Smooth muscle cell (in vitro differentiated cells): ENCODE data around the gene LTB4R2. TPM values are rescaled to one million over a fixed set of nuclear protein-coding genes. Genes with fewer than 3 reads are reported as not detected.

ENCODE experiments used
- DNase-seq: peaks from one replicate; lab custom pipeline; 2025; ENCODE audit not compliant: unreplicated experiment; lab: John Stamatoyannopoulos, UW
- H2AFZ ChIP-seq: fragments of 200-600 bp; sonication (generic); 2 replicates; pipeline ENCODE4 v1.6.0; 2016; ENCODE audit warnings: antibody characterized with exemption, low read depth, mild to moderate bottlenecking
- H3F3A ChIP-seq: fragments of 200-600 bp; sonication (generic); 2 replicates; pipeline ENCODE4 v1.6.0; 2017; ENCODE audit warnings: antibody characterized with exemption, low read depth
- H3K27ac ChIP-seq: fragments of 200-600 bp; sonication (generic); 2 replicates; pipeline ENCODE4 v1.5.1; 2016; ENCODE audit warnings: low read depth, mild to moderate bottlenecking
- H3K27me3 ChIP-seq: fragments of 200-600 bp; sonication (generic); 2 replicates; pipeline ENCODE4 v1.6.1; 2016; ENCODE audit warnings: low read depth, mild to moderate bottlenecking
- H3K36me3 ChIP-seq: fragments of 200-600 bp; sonication (generic); 2 replicates; pipeline ENCODE4 v1.5.1; 2016; ENCODE audit warnings: low read depth
- H3K4me1 ChIP-seq: fragments of 200-600 bp; sonication (generic); 2 replicates; pipeline ENCODE4 v1.5.1; 2016; ENCODE audit warnings: low read depth
- H3K4me2 ChIP-seq: fragments of 200-600 bp; sonication (generic); 2 replicates; pipeline ENCODE4 v1.6.0; 2016; ENCODE audit warnings: mild to moderate bottlenecking
- H3K4me3 ChIP-seq: fragments of 200-600 bp; sonication (generic); 2 replicates; pipeline ENCODE4 v1.5.1; 2016; ENCODE audit warnings: mild to moderate bottlenecking
- H3K79me2 ChIP-seq: fragments of 200-600 bp; sonication (generic); 2 replicates; pipeline ENCODE4 v1.6.0; 2016; ENCODE audit warnings: low read depth, mild to moderate bottlenecking
- H3K9ac ChIP-seq: fragments of 200-600 bp; sonication (generic); 2 replicates; pipeline ENCODE4 v1.6.0; 2016; ENCODE audit warnings: low read depth
- H3K9me3 ChIP-seq: fragments of 200-600 bp; sonication (generic); replicated peaks from 2 replicates; pipeline ENCODE4 v1.5.1; 2016; ENCODE audit warnings: low read depth
- H4K20me1 ChIP-seq: fragments of 200-600 bp; sonication (generic); 2 replicates; pipeline ENCODE4 v1.6.0; 2016; ENCODE audit warnings: low read depth
- CTCF ChIP-seq: fragments of 200-600 bp; sonication (generic); IDR thresholded peaks from 2 replicates; pipeline ENCODE4 v1.5.1; 2017; ENCODE audit warnings: borderline replicate concordance, mild to moderate bottlenecking, antibody characterized with exemption; ENCODE audit not compliant: insufficient read depth, poor library complexity, severe bottlenecking
- WGBS: methylation state at CpG from one replicate; pipeline ENCODE4 v1.1.7; 2016; ENCODE audit warnings: low lambda C conversion rate; 5-methylcytosine and 5-hydroxymethylcytosine counted together
- polyA plus RNA-seq: library from polyadenylated mRNA; unstranded; fragments of >200 nt; fragmentation: Nextera tagmentation; extraction: Ambion mirVana; gene quantifications from 2 replicates; pipeline ENCODE4 v1.2.1, GENCODE V29; 2016
- total RNA-seq: library from RNA; depleted of rRNA; stranded (reverse); fragments of >200 nt; gene quantifications from 2 replicates; pipeline ENCODE4 v1.2.3, GENCODE V29; 2014

Gene LTB4R2
- total and polyA plus RNA-seq, 2 experiments from 2014 or later = 0.70 to 2.8 TPM

GRCh38 chr14:24343795-24344660 lies 34.1 kb downstream of the LTB4R2 start:
- peaks cover 4% of the 10 kb centered on the region for H3K4me1 ChIP-seq
- no peaks in the 10 kb centered on the region for H3F3A ChIP-seq
- TF ChIP-seq CTCF = no peak
- no peak for DNase-seq
- peaks cover 85% of the 10 kb centered on the region for H3K27me3 ChIP-seq
- H3K4me2 ChIP-seq = no peak overlapping the region
- H3K9me3 ChIP-seq = no peaks in the 10 kb centered on the region
- no peaks in the 10 kb centered on the region for H3K79me2 ChIP-seq
- H3K27ac ChIP-seq = no peak overlapping the region
- H2AFZ ChIP-seq = no peak overlapping the region
- H3K4me3 ChIP-seq = no peak overlapping the region
- H3K36me3 ChIP-seq = no peaks in the 10 kb centered on the region
- H3K9ac ChIP-seq = no peak overlapping the region
- no peaks in the 10 kb centered on the region for H4K20me1 ChIP-seq
- 84% methylated on average over 7 of the region's 7 CpGs for WGBS

GRCh38 chr14:24347134-24347533 lies 37.2 kb downstream of the LTB4R2 start:
- Histone ChIP-seq H3K4me2 (no peak overlapping the region), H3K4me3 (no peak overlapping the region), H3K4me1 (no peaks in the 10 kb centered on the region), H3K27me3 (peaks cover 88% of the 10 kb centered on the region), H2AFZ (no peak overlapping the region), H3K36me3 (no peaks in the 10 kb centered on the region), H3K79me2 (no peaks in the 10 kb centered on the region), H3K27ac (no peak overlapping the region), H3F3A (no peaks in the 10 kb centered on the region), H3K9ac (no peak overlapping the region), H3K9me3 (no peaks in the 10 kb centered on the region), H4K20me1 (no peaks in the 10 kb centered on the region)
- no peak for DNase-seq
- no peak for TF ChIP-seq CTCF
- WGBS = 42% methylated on average over 1 of the region's 1 CpG

GRCh38 chr14:24348186-24348585 lies 38.2 kb downstream of the LTB4R2 start:
- no peaks in the 10 kb centered on the region for H3F3A ChIP-seq
- H3K4me3 ChIP-seq = no peak overlapping the region
- H3K27ac ChIP-seq = no peak overlapping the region
- TF ChIP-seq CTCF = no peak
- no peaks in the 10 kb centered on the region for H3K4me1 ChIP-seq
- H4K20me1 ChIP-seq = no peaks in the 10 kb centered on the region
- H3K79me2 ChIP-seq = no peaks in the 10 kb centered on the region
- no peak overlapping the region for H2AFZ ChIP-seq
- DNase-seq = no peak
- no peak overlapping the region for H3K9ac ChIP-seq
- H3K36me3 ChIP-seq = no peaks in the 10 kb centered on the region
- H3K4me2 ChIP-seq = no peak overlapping the region
- 92% methylated on average over 2 of the region's 2 CpGs for WGBS
- peaks cover 88% of the 10 kb centered on the region for H3K27me3 ChIP-seq
- H3K9me3 ChIP-seq = no peaks in the 10 kb centered on the region

- TF ChIP-seq CTCF = no peak
- H4K20me1 ChIP-seq = no peaks in the 10 kb centered on the region
- no peak overlapping the region for H3K9ac ChIP-seq
Observed at GRCh38 chr14:24349742-24350141, 39.8 kb downstream of the LTB4R2 start.

More at GRCh38 chr14:24349742-24350141, 39.8 kb downstream of the LTB4R2 start:
- no peaks in the 10 kb centered on the region for H3K9me3 ChIP-seq
- H3K4me1 ChIP-seq = no peaks in the 10 kb centered on the region
- H3K27me3 ChIP-seq = peaks cover 79% of the 10 kb centered on the region
- no peak overlapping the region for H3K27ac ChIP-seq
- H3K36me3 ChIP-seq = no peaks in the 10 kb centered on the region
- WGBS = 72% methylated on average over 5 of the region's 5 CpGs
- H2AFZ ChIP-seq = no peak overlapping the region
- DNase-seq = no peak
- H3K4me2 ChIP-seq = no peak overlapping the region
- H3K79me2 ChIP-seq = no peaks in the 10 kb centered on the region
- no peaks in the 10 kb centered on the region for H3F3A ChIP-seq
- H3K4me3 ChIP-seq = no peak overlapping the region
